ENCODE results near the gene TCOF1. TPM values are rescaled to one million over a fixed set of nuclear protein-coding genes. Genes with fewer than 3 reads are reported as not detected.

TCOF1 gene
- total and polyA plus RNA-seq, 2 donors (not counting 3 experiments of a cell fraction or from before 2014, with no cell fraction given) = 11.2 to 52.0 TPM

DNA sequence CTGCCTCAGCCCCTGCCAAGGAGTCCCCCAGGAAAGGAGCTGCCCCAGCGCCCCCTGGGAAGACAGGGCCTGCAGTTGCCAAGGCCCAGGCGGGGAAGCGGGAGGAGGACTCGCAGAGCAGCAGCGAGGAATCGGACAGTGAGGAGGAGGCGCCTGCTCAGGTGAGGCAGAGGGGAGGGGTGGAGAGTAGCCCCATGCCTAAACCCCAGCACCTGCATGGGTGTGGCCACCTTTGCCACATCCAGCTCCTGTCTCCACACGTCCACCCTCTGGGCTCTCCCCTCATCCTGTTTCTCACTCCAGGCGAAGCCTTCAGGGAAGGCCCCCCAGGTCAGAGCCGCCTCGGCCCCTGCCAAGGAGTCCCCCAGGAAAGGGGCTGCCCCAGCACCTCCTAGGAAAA lies 17.2 kb downstream of the TCOF1 start:
- Histone ChIP-seq H3K4me3 (replicated peaks in 1 of 3; ENCODE audit: insufficient read depth in 1 of 3, low read depth in 1 of 3, low read length in 3 of 3) (no peak overlapping the region), H3K9me1 (replicated peaks; ENCODE audit: control insufficient read depth, extremely low read depth, insufficient read depth, low read length) (no peaks in the 10 kb centered on the region), H4K20me1 (replicated peaks; ENCODE audit: control insufficient read depth, extremely low read depth, insufficient read depth, low read length) (no peaks in the 10 kb centered on the region), H3K27ac (ENCODE audit: insufficient read depth, low read depth, low read length) (no peak overlapping the region), H3K4me1 (ENCODE audit: control insufficient read depth, extremely low read depth, insufficient read depth, low read length) (no peaks in the 10 kb centered on the region), H3K79me2 (ENCODE audit: control insufficient read depth, insufficient read depth, low read length) (no peaks in the 10 kb centered on the region), H3K36me3 (ENCODE audit: control insufficient read depth in 2 of 2, extremely low read depth in 1 of 2, insufficient read depth in 2 of 2, low read length in 2 of 2) (peaks cover 8 to 71% of the 10 kb centered on the region in 2 experiments), H3K9ac (replicated peaks; ENCODE audit: extremely low read depth, insufficient read depth, low read length) (no peak overlapping the region), H3K4me2 (ENCODE audit: insufficient read depth, low read length) (no peak overlapping the region), H2AFZ (ENCODE audit: low read depth, low read length) (no peak overlapping the region), H3K9me3 (replicated peaks; ENCODE audit: control insufficient read depth, insufficient read depth, low read length) (no peaks in the 10 kb centered on the region), H3K27me3 (ENCODE audit: control insufficient read depth in 2 of 2, insufficient read depth in 2 of 2, low read length in 2 of 2) (no peaks in the 10 kb centered on the region)
- intact Hi-C loops (cut with micrococcal nuclease) = no loop called here
- no peak for TF ChIP-seq FOS (IDR thresholded peaks at IDR 0.05; ENCODE audit: borderline replicate concordance, insufficient read depth, low read length)
- no peak for TF ChIP-seq POLR2A (IDR thresholded peaks at IDR 0.05; ENCODE audit: low read depth, low read length)
- TF ChIP-seq EZH2 (IDR thresholded peaks at IDR 0.05; ENCODE audit: borderline replicate concordance, low read depth, low read length, severe bottlenecking) = no peak
- no peak for TF ChIP-seq GATA2 (IDR thresholded peaks at IDR 0.05; ENCODE audit: insufficient read depth, insufficient read length, low read depth, low read length)
- TF ChIP-seq MYC (IDR thresholded peaks at IDR 0.05; ENCODE audit: low read depth, low read length) = no peak
- TF ChIP-seq, protein P1, sequence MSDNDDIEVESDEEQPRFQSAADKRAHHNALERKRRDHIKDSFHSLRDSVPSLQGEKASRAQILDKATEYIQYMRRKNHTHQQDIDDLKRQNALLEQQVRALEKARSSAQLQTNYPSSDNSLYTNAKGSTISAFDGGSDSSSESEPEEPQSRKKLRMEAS (IDR thresholded peaks at IDR 0.05; ENCODE audit: insufficient read depth, insufficient read length) = no peak
- no peak for TF ChIP-seq POLR2AphosphoS5 (IDR thresholded peaks at IDR 0.05; ENCODE audit: insufficient read depth, low read depth, low read length)
- TF ChIP-seq, protein P2, sequence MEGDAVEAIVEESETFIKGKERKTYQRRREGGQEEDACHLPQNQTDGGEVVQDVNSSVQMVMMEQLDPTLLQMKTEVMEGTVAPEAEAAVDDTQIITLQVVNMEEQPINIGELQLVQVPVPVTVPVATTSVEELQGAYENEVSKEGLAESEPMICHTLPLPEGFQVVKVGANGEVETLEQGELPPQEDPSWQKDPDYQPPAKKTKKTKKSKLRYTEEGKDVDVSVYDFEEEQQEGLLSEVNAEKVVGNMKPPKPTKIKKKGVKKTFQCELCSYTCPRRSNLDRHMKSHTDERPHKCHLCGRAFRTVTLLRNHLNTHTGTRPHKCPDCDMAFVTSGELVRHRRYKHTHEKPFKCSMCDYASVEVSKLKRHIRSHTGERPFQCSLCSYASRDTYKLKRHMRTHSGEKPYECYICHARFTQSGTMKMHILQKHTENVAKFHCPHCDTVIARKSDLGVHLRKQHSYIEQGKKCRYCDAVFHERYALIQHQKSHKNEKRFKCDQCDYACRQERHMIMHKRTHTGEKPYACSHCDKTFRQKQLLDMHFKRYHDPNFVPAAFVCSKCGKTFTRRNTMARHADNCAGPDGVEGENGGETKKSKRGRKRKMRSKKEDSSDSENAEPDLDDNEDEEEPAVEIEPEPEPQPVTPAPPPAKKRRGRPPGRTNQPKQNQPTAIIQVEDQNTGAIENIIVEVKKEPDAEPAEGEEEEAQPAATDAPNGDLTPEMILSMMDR (IDR thresholded peaks at IDR 0.05; ENCODE audit: extremely low read depth in 1 of 2, insufficient read depth in 1 of 2, low read depth in 1 of 2, low read length in 2 of 2) = no peak
- TF ChIP-seq JUN (IDR thresholded peaks at IDR 0.05; ENCODE audit: borderline replicate concordance, insufficient read depth, insufficient read length, low read depth) = no peak
- BruUV-seq (replicated peaks) = no TSS peak
- dilution Hi-C loops (cut with MboI; ENCODE audit: extremely low pct_ligation_motif_present, low sequenced_read_pairs) = no loop called here
- DNase-seq (ENCODE audit: low read depth, low spot score) (no peak), FAIRE-seq (no peak)
- POLR2A ChIA-PET = no interaction called here
- CTCF ChIA-PET = no interaction called here

Measured in endothelial cell of umbilical vein (primary cell).